ENCODE results near the gene WBP1. TPM values are rescaled to one million over a fixed set of nuclear protein-coding genes. Genes with fewer than 3 reads are reported as not detected.

WBP1 gene
- total and polyA plus RNA-seq, 10 of the 15 experiments (the other 5 are each of a cell fraction or from before 2014, with no cell fraction given), result 4.2 to 76.8 (median 43.8) TPM

- TF ChIP-seq, protein P1, sequence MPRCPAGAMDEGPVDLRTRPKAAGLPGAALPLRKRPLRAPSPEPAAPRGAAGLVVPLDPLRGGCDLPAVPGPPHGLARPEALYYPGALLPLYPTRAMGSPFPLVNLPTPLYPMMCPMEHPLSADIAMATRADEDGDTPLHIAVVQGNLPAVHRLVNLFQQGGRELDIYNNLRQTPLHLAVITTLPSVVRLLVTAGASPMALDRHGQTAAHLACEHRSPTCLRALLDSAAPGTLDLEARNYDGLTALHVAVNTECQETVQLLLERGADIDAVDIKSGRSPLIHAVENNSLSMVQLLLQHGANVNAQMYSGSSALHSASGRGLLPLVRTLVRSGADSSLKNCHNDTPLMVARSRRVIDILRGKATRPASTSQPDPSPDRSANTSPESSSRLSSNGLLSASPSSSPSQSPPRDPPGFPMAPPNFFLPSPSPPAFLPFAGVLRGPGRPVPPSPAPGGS (IDR thresholded peaks at IDR 0.05; ENCODE audit: borderline replicate concordance, insufficient read depth, low read depth, low read length, poor library complexity, severe bottlenecking), result no peak
- peak; percentile 8; the same call in 1 of the 2 replicates for TF ChIP-seq FOXK2 (IDR thresholded peaks at IDR 0.05)
- TF ChIP-seq CBX3 (IDR thresholded peaks at IDR 0.05; ENCODE audit: borderline replicate concordance, low read depth), result no peak
- TF ChIP-seq ATF3 (IDR thresholded peaks at IDR 0.05; ENCODE audit: borderline replicate concordance, extremely low read depth, low read depth, low read length), result 0 out of 2 replicates have a peak, but pooled peaks have one; percentile 26
- TF ChIP-seq, protein P2, sequence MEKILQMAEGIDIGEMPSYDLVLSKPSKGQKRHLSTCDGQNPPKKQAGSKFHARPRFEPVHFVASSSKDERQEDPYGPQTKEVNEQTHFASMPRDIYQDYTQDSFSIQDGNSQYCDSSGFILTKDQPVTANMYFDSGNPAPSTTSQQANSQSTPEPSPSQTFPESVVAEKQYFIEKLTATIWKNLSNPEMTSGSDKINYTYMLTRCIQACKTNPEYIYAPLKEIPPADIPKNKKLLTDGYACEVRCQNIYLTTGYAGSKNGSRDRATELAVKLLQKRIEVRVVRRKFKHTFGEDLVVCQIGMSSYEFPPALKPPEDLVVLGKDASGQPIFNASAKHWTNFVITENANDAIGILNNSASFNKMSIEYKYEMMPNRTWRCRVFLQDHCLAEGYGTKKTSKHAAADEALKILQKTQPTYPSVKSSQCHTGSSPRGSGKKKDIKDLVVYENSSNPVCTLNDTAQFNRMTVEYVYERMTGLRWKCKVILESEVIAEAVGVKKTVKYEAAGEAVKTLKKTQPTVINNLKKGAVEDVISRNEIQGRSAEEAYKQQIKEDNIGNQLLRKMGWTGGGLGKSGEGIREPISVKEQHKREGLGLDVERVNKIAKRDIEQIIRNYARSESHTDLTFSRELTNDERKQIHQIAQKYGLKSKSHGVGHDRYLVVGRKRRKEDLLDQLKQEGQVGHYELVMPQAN (conservative IDR thresholded peaks at IDR 0.05), result peak; percentile 80; the same call in 1 of the 2 replicates
- TF ChIP-seq NBN (IDR thresholded peaks at IDR 0.05), result peak; percentile 89; the same call in 1 of the 2 replicates
- peak; percentile 49 for TF ChIP-seq RAD21 (IDR thresholded peaks at IDR 0.05; ENCODE audit: insufficient read depth, low read depth, low read length)
- no peak for TF ChIP-seq ZNF384 (IDR thresholded peaks at IDR 0.05; ENCODE audit: borderline replicate concordance, low read depth, low read length)
- TF ChIP-seq RBBP5 (conservative IDR thresholded peaks at IDR 0.05), result no peak
- no peak for TF ChIP-seq SIX5 (IDR thresholded peaks at IDR 0.05; ENCODE audit: low read depth, low read length, severe bottlenecking)
- no peak for TF ChIP-seq TCF7 (IDR thresholded peaks at IDR 0.05; ENCODE audit: borderline replicate concordance)
- TF ChIP-seq NFYA (IDR thresholded peaks at IDR 0.05; ENCODE audit: borderline replicate concordance, low read depth, low read length), result no peak
- no peak for TF ChIP-seq KDM1A (IDR thresholded peaks at IDR 0.05; ENCODE audit: borderline replicate concordance)
- TF ChIP-seq POLR2AphosphoS5 (IDR thresholded peaks at IDR 0.05; ENCODE audit: low read length), result peak; percentile 91
- TF ChIP-seq SIN3A (IDR thresholded peaks at IDR 0.05; ENCODE audit: low read depth, low read length), result no peak
- no peak for TF ChIP-seq E2F8 (IDR thresholded peaks at IDR 0.05; ENCODE audit: low read depth, partially characterized antibody)
- TF ChIP-seq CBFB (IDR thresholded peaks at IDR 0.05; ENCODE audit: low read depth), result no peak
- TF ChIP-seq MTA2 (IDR thresholded peaks at IDR 0.05; ENCODE audit: low read depth), result no peak
Measured at GRCh38 chr2:74507145-74507925, 49.1 kb downstream of the WBP1 start, which contains the start of gene PCGF1 (continued).
